ENCODE results near the gene HS3ST4. TPM values are rescaled to one million over a fixed set of nuclear protein-coding genes. Genes with fewer than 3 reads are reported as not detected.

The HS3ST4 gene
- total and polyA plus RNA-seq, 11 donors = not detected

DNA sequence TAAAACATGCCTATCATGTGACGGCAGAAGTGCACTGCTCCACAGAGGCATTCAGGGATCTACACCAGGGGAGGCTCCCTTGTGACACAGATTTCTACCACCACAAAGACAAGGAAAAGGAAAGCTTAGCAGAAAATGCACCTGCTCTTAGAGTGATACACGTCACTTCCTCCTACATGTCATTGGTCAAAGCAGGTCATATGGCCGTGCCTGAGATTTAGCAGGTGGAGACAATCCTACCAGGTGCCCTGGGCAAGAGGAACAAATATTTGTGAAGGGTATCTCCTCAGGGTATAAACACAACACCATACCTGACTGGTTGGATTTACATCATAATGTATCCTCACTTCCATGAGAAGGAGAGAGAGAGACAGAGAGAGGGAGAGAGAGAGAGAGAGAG, 362.1 kb downstream of the HS3ST4 start:
- DNase-seq = no peak
- Histone ChIP-seq H3K9me3 (peaks cover 0 to 4% (median 0%) of the 10 kb centered on the region in 12 donors), H3K4me3 (no peak overlapping the region), H3K36me3 (no peaks in the 10 kb centered on the region), H3K4me1 (no peaks in the 10 kb centered on the region), H3K27me3 (peaks cover 0 to 6% (median 0%) of the 10 kb centered on the region in 9 donors), H3K27ac (no peak overlapping the region)
- TF ChIP-seq POLR2A (IDR thresholded peaks at IDR 0.05) = no peak
- TF ChIP-seq, protein P1, sequence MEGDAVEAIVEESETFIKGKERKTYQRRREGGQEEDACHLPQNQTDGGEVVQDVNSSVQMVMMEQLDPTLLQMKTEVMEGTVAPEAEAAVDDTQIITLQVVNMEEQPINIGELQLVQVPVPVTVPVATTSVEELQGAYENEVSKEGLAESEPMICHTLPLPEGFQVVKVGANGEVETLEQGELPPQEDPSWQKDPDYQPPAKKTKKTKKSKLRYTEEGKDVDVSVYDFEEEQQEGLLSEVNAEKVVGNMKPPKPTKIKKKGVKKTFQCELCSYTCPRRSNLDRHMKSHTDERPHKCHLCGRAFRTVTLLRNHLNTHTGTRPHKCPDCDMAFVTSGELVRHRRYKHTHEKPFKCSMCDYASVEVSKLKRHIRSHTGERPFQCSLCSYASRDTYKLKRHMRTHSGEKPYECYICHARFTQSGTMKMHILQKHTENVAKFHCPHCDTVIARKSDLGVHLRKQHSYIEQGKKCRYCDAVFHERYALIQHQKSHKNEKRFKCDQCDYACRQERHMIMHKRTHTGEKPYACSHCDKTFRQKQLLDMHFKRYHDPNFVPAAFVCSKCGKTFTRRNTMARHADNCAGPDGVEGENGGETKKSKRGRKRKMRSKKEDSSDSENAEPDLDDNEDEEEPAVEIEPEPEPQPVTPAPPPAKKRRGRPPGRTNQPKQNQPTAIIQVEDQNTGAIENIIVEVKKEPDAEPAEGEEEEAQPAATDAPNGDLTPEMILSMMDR (IDR thresholded peaks at IDR 0.05) = no peak
- 76 to 88% (median 82%) methylated on average over 3 of the region's 3 CpGs for WGBS, 4 donors
- intact Hi-C loops (cut with DNase I) = no loop called here
- ATAC-seq = no peak

DNA sequence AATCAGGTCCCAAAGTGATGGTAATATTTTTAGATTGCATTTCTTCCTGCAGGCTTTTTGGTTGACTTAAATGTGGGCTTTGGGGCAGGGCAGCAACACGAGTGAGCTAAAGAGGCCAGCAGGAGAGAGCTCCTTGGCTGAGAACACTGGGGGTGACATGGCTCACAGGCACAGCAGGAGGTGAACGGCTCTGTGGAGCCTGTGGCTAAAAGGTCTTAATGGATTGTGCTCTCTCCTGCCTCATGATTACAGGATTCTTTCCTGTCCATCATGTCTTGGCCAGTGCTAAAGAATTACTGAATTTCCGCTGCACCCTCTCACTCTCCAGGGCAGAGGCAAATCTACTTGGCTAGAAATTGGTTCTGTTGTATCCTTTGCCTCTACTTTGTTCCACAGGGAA, 366.6 kb downstream of the HS3ST4 start:
- Histone ChIP-seq H3K27ac (no peak overlapping the region), H3K4me3 (no peak overlapping the region), H3K9me3 (peaks cover 0 to 4% (median 0%) of the 10 kb centered on the region in 12 donors), H3K36me3 (no peaks in the 10 kb centered on the region), H3K4me1 (no peaks in the 10 kb centered on the region), H3K27me3 (no peaks in the 10 kb centered on the region)
- ATAC-seq (no peak), DNase-seq (no peak)
- intact Hi-C loops (cut with DNase I) = no loop called here
- WGBS, 4 donors = 34 to 41% (median 37%) methylated on average over 3 of the region's 3 CpGs
- TF ChIP-seq, protein P1 (IDR thresholded peaks at IDR 0.05) = no peak
- TF ChIP-seq POLR2A (IDR thresholded peaks at IDR 0.05) = no peak

DNA sequence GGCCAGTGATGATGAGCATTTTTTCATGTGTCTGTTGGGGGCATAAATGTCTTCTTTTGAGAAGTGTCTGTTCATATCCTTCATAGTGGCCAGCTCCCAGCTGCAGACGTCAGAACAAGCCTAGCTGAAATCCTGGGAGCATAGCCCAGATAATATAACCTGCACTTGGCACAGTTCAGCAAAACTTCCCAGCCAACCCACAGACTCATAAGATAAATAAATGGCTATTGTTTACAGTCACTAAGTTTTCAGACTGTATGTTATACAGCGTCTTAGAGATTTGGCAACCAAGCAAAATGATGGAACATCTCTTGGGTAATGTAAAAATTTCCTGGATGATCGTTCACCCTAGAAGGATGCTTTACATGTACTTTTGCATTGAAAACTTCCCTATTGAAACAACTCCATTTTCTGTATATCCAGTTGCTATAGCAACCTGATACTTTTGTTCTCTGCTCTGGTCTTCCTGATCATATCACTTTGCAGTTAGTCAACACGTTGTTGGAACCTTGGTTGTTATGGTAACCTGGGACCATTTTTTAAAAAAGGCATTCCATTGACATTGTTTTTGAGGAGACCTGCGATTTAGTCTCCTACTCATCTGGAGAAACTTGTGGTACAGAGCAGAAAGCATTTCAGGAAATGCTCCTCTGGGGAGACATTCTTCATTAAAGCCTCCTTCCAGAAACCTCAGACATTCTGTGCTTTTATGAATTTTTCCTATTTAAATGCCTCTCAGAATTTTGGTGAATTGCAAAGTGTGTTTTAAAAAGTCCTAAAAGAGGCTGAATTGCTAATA, 378.7 kb downstream of the HS3ST4 start:
- Histone ChIP-seq H3K27me3 (peaks cover 0 to 4% (median 0%) of the 10 kb centered on the region in 9 donors), H3K9me3 (no peaks in the 10 kb centered on the region), H3K4me1 (no peaks in the 10 kb centered on the region), H3K4me3 (no peak overlapping the region), H3K36me3 (no peaks in the 10 kb centered on the region), H3K27ac (no peak overlapping the region)
- no peak for TF ChIP-seq POLR2A (IDR thresholded peaks at IDR 0.05)
- TF ChIP-seq, protein P1 (IDR thresholded peaks at IDR 0.05) = no peak
- intact Hi-C loops (cut with DNase I) = no loop called here
- DNase-seq (no peak), ATAC-seq (no peak)
- 29 to 42% (median 33%) methylated on average over 5 of the region's 5 CpGs for WGBS, 4 donors

DNA sequence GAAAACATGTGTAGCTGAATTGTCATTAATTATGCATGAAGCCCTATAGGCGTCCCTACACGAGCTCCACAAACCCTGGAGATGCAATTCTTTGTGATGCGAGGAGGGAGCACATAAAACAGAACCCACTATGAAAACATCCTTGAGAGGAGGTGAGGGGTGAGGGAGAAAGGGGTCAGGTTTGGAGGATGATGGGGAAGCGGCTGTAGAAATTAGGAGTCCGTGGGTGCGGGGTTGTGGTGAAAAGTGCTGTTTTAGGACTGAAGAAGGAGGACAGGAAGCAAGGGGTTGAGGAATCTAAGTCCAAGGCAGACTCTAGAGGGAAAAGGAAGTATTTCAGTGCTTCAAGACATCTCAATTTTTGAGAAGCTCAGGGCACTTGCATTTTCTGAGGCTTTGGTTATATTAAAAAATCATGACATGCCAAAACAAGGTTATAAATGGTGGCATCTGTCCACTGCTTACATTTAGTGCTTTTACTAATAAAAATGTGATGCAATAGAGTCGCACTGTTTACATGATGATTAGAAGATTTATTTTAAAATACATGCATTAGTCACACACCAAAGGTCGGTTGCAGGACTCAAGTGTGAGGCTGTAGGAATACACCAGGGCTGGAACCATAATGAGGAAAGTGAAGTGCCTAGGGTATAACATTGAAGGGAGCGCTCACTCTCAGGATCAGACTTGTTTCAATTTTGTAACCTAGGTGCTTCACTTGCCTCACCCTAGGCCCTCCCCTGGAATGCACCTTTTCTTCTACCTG, 379.5 kb downstream of the HS3ST4 start:
- Histone ChIP-seq H3K27ac (no peak overlapping the region), H3K36me3 (no peaks in the 10 kb centered on the region), H3K27me3 (peaks cover 0 to 4% (median 0%) of the 10 kb centered on the region in 9 donors), H3K4me3 (no peak overlapping the region), H3K9me3 (no peaks in the 10 kb centered on the region), H3K4me1 (no peaks in the 10 kb centered on the region)
- 61 to 65% (median 63%) methylated on average over 9 of the region's 9 CpGs for WGBS, 4 donors
- ATAC-seq = no peak
- no peak for TF ChIP-seq POLR2A (IDR thresholded peaks at IDR 0.05)
- TF ChIP-seq, protein P1 (IDR thresholded peaks at IDR 0.05) = no peak
- DNase-seq = no peak
- intact Hi-C loops (cut with DNase I) = no loop called here
